HT-29 (cell line): ENCODE measurements around the gene DNAH1. TPM values are rescaled to one million over a fixed set of nuclear protein-coding genes. Genes with fewer than 3 reads are reported as not detected.
"Not testable (repeated sequence)": the region's sequence is repeated elsewhere in the genome, so short reads cannot be mapped to it uniquely, and the experiment has no call there.

Experiments
- DNase-seq: peaks from one replicate; pipeline ENCODE4 v3.0.0-alpha.2; 2015; ENCODE audit warnings: low spot score
- total RNA-seq: library from RNA; depleted of rRNA; stranded (reverse); fragments of >200 nt; shearing (Covaris generic); gene quantifications from 2 replicates; pipeline ENCODE4 v1.2.3, GENCODE V29; 2014

DNAH1 gene
- total RNA-seq, 1 experiment from 2014 or later = 4.0 TPM

DNA sequence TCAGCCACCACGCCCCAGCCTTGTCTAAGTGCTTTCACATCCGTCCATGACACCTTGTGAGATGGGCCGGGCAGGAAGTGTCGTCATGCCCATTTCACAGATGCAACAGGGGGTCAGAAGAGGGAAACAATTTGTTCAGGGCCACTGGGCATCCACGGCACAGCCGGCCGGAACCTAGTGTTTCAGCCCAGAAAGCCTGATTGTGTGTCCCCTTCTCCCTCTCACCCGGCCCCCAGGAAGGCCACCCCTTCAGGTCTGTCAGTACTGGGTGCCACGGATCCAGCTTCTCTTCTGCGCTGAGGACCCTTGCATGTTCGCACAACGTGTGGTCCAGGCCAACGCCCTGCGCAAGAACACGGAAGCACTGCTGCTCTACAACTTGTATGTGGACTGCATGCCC, 15.8 kb downstream of the DNAH1 start:
- no peak for DNase-seq

- DNase-seq = no peak
These were observed 17.9 kb downstream of the DNAH1 start for GRCh38 chr3:52333869-52334557.

GRCh38 chr3:52338131-52338530, 22.0 kb downstream of the DNAH1 start:
- DNase-seq = not testable (repeated sequence)

DNA sequence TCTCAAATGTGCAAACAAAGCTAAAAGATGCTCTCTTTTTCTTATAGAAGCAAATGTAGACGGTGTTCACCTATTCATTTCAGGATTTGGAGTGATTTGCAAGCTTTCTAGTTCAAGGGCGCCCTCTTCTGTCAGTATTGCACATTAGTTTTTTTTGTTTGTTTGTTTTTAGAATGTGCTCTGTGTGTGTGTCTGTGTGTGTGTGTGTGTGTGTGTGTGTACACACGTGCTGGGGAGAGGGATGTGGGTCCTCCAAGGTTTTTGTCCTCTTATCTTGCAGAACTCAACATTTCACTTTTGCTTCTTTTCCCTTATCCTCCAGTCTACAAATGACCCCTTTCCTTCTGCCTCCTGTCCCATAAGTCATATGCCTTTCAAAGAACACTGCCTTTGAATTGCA, 23.5 kb downstream of the DNAH1 start:
- peak; percentile 79 for DNase-seq

DNA sequence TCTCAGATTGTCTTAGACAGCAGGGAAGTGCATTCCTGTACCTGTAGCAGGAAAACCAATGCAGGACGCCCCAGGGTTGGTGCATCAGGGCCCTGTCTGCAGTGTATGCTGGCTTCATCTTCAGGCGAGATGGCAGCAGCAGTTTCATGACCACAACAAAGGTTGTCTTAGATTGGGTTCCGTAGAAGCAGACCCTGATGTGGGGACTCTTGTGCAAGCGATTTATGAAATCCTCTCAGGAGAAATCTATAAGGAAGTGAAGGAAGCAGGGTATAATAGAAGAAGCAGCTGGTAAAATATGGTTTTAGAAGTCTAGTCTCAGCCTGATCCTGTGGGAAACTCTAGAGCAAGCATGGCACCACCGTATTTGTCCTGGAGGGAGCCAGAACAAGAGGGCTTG, 25.0 kb downstream of the DNAH1 start:
- no peak for DNase-seq

- no peak for DNase-seq
These were observed 28.0 kb downstream of the DNAH1 start for GRCh38 chr3:52343946-52344600.

GRCh38 chr3:52345521-52346109, 29.5 kb downstream of the DNAH1 start:
- no peak for DNase-seq

GRCh38 chr3:52346623-52347530, 30.8 kb downstream of the DNAH1 start:
- DNase-seq = no peak

DNA sequence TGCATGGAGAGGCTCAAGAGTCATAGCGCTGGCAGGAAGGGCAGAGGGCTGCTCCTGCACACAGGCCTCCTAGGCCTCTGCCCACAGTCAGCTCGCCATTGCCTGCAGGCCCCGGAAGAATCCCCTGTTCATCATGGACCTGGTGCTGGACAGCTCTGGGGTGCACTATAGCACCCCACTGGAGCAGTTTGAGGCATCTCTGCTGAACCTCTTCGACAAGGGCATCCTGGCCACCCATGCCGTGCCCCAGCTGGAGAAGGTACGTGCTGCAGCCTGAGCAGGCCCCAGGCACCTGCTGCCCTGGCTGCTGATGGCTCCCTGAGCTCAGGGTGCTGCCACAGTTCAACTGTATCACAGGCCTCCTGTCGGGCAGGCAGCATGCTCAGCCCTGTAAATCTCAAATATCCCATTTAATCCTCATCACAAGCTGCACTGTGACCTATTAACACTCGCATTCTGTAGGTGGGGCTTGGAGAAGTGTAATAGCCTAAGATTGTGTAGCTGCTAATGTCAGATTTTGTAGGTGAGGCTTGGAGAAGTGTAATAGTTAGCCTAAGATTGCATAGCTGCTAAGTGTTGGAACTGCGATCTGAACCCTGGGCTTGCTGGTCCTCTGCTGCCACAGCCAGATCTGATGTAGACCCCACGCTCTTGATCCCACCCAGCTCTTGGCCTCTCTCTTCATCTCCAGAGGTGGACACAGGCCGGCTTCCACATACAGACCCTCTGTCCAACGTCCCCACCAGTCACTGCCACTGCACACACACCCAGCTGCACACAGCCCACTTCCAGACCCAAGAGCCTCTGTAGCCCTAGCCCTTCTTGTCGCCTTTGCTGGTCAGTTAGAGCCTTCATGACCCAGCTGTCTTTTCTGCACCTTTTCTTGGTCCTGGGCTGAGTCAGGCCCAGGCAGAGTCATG, 31.9 kb downstream of the DNAH1 start:
- DNase-seq = no peak

DNA sequence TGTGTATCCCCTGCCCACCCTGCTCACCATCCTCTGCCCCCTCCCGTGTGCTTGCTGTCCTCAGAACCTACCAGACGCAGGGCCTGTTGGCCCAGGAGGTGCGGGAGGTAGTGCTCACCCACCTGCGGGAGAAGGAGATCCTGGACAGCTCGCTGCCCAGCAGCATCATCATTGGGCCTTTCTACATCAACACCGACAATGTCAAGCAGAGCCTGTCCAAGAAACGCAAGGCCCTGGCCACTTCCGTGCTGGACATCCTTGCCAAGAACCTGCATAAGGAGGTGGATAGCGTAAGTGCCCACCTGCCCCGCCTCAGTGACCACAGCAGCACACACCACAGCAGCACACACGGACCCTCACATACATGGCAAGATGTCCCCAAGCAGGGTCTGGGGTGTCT, 33.0 kb downstream of the DNAH1 start:
- DNase-seq = no peak

DNA sequence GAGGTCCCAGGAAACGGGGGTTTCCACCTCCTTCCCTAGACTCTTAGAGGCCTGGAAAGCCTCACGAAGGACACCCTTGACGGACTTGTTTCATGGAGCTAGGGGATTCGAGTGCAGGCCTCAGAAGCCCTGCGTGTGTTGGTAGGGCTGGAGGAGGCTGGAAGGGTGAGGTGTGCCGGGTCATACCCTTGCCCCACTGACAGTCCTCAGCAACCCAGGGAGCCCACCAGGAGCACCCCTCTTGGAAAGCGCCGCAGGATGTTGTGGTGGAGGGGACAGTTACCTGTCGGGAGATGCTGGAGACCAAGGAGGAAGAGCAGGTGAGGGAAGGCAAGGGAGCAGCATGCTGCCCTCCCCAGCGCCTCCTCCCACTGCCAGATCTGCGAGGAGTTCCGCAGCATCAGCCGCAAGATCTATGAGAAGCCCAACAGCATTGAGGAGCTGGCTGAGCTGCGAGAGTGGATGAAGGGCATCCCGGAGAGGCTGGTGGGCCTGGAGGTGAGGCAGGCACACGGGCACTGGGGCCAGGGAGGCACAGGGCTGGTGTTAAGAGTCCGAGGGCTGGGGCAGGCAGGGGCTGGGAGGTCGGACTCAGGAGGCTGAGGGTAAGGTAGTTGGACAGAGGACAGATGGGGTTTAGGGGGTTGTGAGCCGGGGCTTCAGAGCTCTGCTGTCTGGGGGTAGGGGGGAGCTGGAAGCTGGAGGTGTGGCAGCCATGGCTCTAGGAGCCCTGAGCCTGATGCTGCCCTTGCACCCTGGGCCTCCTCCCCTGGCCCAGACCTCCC, 33.7 kb downstream of the DNAH1 start:
- no peak for DNase-seq

- no peak for DNase-seq
These were observed 34.3 kb downstream of the DNAH1 start for GRCh38 chr3:52350416-52350815.

- no peak for DNase-seq
These were observed 35.1 kb downstream of the DNAH1 start for GRCh38 chr3:52350981-52351761.

DNA sequence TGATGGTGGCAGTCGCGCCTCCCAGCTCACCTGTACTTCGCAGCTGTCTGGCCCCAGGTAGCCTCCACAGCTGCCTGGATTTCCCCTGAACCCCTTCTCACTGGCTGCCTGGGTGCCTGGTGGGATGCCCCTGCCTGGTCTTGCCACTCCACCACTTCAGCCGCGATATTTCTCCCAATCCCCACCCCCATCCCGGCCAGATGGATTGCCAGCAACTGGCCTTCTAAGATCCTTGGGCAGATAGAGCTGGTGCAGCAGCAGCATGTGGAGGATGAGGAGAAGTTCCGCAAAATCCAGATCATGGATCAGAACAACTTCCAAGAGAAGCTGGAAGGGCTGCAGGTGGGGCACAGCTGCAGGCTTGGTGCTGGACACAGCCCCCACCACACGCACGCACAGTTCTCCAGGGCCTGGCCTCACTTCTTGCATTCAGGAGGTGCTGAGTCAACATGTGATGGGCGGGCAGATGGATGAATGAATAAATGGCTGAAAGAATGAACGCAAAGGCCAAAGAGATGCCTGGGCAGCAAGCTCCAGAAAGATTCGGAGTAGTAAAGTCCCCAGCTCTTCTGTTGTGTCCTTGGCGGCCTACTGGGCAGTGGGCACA, 35.7 kb downstream of the DNAH1 start:
- DNase-seq = no peak

GRCh38 chr3:52352566-52352965, 36.4 kb downstream of the DNAH1 start:
- DNase-seq = no peak

GRCh38 chr3:52353291-52353855, 37.3 kb downstream of the DNAH1 start:
- DNase-seq = no peak

DNA sequence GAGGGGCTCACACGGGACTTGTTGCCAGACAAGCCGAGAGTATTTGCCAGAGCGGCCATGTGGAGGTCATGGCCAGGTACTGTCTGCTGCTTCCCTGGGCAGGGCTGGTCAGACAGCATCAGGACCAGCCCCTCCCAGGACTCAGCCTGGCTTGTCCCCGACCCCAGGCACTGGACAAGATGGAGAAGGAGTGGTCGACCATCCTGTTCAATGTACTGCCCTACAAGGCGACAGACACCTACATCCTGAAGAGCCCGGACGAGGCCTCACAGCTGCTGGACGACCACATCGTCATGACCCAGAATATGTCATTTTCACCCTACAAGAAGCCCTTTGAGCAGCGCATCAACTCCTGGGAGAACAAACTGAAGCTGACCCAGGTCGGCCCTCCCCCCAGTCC, 38.6 kb downstream of the DNAH1 start:
- DNase-seq = no peak

DNA sequence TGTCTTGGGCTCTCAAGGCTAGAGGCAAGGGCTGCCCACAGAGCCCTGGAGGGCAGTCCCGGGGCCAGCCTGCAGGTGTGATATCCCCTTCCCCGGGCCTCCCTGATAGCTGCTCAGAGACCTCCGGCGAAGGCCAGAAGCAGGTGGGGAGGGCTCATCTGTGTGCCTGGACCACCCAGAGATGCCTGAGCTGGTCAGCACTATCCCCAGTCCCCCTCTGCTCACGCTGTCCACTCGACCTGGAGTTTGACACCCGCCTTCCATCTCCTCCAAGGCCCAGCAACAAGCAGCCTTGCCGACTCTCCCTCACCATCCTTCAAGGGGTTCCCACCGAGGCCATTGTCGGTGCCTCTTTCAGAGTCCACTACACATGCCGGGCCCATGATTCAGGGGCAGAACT, 39.4 kb downstream of the DNAH1 start:
- no peak for DNase-seq

DNA sequence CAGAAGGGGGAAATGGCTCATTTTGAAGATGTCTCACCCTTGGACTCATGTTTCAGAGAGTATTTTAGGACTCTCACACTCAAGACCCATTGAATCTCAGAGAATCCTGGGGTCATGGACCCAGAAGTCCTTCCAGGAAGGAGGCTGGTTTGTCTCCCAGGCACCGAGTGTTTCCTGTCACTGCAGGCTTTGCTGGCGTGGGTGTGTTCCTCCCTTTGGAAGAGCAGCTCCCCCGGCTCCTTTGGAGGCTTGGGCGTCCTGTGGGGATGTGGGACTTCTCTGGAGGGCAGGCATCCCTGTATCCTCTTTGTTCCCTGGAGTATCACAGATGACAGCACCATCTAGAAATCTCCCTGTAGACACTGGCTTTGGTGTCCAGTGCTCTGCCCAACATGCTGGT, 40.0 kb downstream of the DNAH1 start:
- DNase-seq = no peak
